HG02798 (cell line): ENCODE data around the gene DAG1.

Experiments used
- ATAC-seq: cut with Tn5 transposase; IDR thresholded peaks from one replicate; pipeline ENCODE4 v1.9.1; 2021; ENCODE audit warnings: mild to moderate bottlenecking; ENCODE audit not compliant: unreplicated experiment, poor library complexity

Gene DAG1

GRCh38 chr3:49512781-49513355, 42.8 kb downstream of the DAG1 start:
- no peak for ATAC-seq

- no peak for ATAC-seq
Observed at GRCh38 chr3:49513494-49514124, 43.5 kb downstream of the DAG1 start.

- ATAC-seq, result no peak
Observed at GRCh38 chr3:49518016-49518415, 47.9 kb downstream of the DAG1 start.

- no peak for ATAC-seq
Observed at GRCh38 chr3:49518441-49518840, 48.4 kb downstream of the DAG1 start.

GRCh38 chr3:49519296-49519695, 49.2 kb downstream of the DAG1 start:
- ATAC-seq, result no peak

GRCh38 chr3:49519916-49520385, 49.9 kb downstream of the DAG1 start:
- no peak for ATAC-seq

GRCh38 chr3:49523756-49524747, 54.0 kb downstream of the DAG1 start:
- no peak for ATAC-seq

GRCh38 chr3:49529567-49529966, 59.5 kb downstream of the DAG1 start:
- no peak for ATAC-seq

- ATAC-seq, result no peak
Observed at GRCh38 chr3:49530231-49530630, 60.2 kb downstream of the DAG1 start.

GRCh38 chr3:49530701-49531100, 60.6 kb downstream of the DAG1 start:
- ATAC-seq, result no peak

- no peak for ATAC-seq
Observed at GRCh38 chr3:49531218-49531617, 61.2 kb downstream of the DAG1 start.

- ATAC-seq, result no peak
Observed at GRCh38 chr3:49531715-49532114, 61.6 kb downstream of the DAG1 start.

- ATAC-seq, result no peak
Observed at GRCh38 chr3:49533031-49533430, 63.0 kb downstream of the DAG1 start.

- no peak for ATAC-seq
Observed at GRCh38 chr3:49533786-49534519, 63.9 kb downstream of the DAG1 start.

- no peak for ATAC-seq
Observed at GRCh38 chr3:49534581-49535441, 64.7 kb downstream of the DAG1 start.

- ATAC-seq, result no peak
Observed at GRCh38 chr3:49535971-49536874, 66.2 kb downstream of the DAG1 start.

- no peak for ATAC-seq
Observed at GRCh38 chr3:49536875-49537533, 66.9 kb downstream of the DAG1 start.
